GM19438 (cell line): ENCODE measurements around the gene REPS1.
A peak's percentile ranks its signal among the peaks of the same experiment; 100 is the strongest.
"Not testable (repeated sequence)": the region's sequence is repeated elsewhere in the genome, so short reads cannot be mapped to it uniquely, and the experiment has no call there.

Experiments
- ATAC-seq: cut with Tn5 transposase; IDR thresholded peaks from one replicate; pipeline ENCODE4 v1.9.1; 2021; ENCODE audit warnings: low read depth; ENCODE audit not compliant: unreplicated experiment

Gene REPS1

GRCh38 chr6:139006477-139006876 is 18.4 kb upstream of the REPS1 start:
- no peak for ATAC-seq

DNA sequence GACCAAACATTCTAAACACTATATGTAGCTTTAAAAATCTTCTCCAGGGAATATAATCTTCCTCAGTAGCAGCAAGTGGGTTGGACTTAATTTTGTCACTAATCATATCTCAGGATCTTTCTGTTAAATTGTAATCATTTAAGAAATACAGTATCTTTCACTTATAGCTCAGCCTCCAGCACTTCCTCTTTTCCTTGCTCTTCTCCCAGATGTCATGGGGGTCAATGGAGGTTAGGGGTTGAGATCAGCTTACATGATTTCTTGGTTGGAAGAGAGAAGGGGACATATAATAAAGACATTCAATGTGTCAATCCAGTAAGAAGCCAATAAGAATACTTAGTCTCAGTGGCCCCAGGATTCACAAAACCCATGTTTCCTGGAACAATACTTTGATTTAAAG is 15.7 kb upstream of the REPS1 start:
- ATAC-seq, result no peak

GRCh38 chr6:138999949-139000725 is 12.1 kb upstream of the REPS1 start:
- no peak for ATAC-seq

- no peak for ATAC-seq
Observed at GRCh38 chr6:138997136-138997535, 9.1 kb upstream of the REPS1 start.

GRCh38 chr6:138996524-138996923 is 8.5 kb upstream of the REPS1 start:
- ATAC-seq, result no peak

DNA sequence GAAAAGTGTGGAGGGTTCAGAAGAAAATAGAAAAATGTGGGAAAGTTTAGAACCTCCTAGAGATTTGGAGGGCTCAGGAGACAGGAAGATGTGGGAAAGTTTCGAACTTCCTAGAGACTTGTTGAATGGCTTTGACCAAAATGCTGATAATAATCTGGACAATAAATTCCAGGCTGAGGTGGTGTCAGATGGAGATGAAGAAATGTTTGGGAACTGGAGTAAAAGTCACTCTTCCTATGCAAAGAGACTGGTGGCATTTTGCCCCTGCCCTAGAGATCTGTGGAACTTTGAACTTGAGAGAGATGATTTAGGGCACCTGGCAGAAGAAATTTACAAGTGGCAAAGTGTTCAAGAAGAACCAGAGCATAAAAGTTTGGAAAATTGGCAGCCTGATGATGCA is 5.4 kb upstream of the REPS1 start:
- not testable (repeated sequence) for ATAC-seq

DNA sequence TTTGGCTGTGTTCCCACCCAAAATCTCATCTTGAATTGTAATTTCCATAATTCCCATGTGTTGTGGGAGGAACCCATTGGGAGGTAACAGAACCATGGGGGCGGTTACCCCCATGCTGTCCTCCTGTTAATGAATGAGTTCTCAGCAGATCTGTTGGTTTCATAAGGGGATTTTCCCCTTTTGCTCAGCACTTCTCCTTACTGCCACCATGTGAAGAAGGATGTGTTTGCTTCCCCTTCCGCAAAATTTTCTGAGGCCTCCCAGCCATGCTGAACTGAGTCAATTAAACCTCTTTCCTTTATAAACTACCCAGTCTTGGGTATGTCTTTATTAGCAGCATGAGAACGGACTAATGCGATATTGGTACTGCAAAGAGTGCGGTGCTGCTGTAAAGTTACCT is 4.9 kb upstream of the REPS1 start:
- ATAC-seq, result not testable (repeated sequence)

GRCh38 chr6:138991206-138991605 is 3.2 kb upstream of the REPS1 start:
- ATAC-seq, result no peak

DNA sequence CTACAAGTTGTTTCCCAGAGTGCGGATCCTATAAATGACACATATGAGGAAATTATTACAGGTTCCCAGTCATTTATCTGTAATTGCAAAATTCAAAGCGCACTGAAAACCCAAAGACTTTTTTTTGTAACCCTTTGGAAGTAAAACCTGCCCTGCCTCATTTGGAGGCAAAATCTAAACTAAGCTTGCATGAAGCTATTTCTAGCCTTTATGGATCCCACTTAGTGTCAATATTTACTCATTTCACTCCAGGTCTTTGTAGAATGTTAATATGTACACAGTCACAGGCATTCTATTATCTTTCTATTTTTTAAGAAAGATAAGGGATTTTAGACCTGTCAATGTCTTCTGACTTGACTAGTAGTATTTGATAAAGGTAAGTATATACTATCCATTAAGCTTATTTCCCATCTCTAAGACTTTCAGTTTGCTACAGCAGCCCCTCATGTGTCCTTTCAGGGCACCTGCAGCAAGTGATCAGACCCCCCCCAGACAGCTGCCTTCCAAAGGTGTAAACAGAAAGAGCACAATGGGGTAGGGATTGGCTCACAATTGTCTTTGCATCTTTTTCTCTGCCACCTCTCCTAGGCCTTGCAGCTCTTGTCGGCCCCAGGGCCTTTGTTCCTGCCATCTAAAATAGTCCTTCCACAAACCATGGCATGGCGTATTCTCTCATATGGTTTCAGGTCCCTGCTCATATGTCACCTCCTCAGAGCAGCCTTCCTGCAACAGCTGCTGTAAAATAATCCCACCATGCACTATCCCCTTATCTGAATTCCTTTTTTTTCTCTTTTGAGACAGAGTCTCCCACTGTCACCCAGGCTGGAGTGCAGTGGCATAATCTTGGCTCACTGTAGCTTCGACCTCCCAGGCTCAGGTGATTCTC is 1.3 kb upstream of the REPS1 start:
- ATAC-seq, result no peak

DNA sequence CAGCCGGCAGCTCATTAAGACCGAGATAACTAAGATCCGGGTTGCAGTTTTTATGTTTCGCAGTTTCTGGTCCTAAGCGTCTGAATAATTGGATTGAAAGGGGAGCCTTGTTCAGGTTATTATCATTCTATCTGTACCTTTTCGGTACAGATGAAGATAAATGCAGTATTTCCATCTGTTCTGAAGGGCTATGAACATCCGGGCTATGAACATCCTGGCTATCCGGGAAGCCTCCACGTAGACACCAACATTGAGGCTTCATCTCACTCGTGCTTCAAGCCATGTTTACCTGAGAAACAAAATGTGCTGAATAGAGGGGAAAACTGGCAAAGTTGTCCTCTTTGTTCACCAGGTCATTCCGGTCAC is 399 bp upstream of the REPS1 start:
- peak; percentile 11 for ATAC-seq

GRCh38 chr6:138987080-138987642 is 892 bp downstream of the REPS1 start:
- ATAC-seq, result peak; percentile 23

DNA sequence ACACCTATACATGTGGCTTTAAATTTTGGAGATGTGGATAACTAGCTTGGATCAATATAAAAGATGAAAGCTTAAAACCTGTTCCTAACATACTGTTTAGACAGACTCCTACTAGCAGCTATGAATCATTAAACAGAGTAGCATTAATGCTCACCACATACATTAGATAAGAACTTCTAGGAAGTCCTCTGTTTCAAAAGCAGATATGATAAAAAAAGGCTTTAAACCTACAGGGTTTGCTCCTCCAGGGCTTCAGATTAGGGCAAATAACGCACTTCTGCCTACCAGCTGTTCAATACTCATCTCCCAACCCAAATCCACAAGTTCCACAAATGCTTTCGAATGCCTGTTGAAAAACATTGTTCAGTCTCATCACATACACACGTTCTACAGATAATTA is 1.5 kb downstream of the REPS1 start:
- ATAC-seq, result no peak

DNA sequence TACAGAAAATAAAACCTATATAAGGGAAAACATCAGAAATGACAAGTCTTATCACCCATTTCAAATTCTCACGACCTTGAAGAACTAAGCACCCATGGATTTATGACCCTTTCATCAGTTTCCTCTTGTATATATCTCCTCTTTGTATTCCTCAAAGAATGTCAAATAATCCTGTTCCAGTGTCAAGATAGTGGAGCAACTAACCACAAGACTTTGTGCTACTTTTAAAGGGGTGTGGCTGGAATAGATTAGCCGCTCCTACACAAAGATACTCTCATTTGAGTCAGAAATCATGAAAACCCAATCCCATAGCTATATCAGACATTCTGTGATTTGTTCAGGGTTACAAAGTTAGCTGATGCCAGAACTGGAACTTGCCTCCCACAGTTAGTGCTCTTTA is 6.6 kb downstream of the REPS1 start:
- ATAC-seq, result no peak

DNA sequence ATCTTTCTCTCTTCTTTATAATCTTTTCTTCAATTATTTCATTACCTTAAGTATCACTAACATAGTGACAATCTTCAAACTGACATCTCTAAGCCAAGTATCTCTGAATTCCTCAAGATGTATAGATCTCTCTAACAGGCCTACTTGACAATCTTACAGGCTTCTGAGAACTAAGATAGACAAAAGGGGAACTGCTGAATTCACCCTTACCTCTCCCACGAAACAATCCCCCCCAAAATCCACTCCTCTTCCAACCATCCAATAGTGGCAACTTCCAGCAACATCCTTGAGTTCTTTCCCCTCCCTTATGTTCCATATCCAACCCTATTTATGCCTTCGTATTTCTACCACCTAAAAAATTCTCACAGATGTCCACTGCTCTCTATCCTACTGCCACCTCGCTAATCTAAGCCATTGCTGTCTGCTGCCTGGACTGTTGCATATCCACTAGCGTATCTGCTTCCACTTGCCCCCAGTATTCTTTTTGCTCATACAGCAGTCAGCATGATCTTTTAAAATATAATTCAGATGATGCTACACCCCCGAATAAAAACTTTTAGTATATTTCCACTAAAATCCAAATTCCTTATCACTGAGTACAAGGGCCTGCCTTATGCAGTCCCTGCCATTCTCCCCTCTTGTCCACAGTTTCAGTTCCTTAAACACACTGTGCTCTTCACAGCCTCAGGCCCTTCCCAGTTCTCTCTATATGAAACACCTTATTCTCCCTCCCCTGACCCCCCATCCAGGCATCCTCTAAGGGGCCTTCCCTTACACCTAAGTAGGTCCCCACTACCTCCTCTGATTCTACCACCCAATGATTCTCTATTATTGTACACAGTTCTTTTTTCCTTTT is 8.0 kb downstream of the REPS1 start:
- no peak for ATAC-seq

DNA sequence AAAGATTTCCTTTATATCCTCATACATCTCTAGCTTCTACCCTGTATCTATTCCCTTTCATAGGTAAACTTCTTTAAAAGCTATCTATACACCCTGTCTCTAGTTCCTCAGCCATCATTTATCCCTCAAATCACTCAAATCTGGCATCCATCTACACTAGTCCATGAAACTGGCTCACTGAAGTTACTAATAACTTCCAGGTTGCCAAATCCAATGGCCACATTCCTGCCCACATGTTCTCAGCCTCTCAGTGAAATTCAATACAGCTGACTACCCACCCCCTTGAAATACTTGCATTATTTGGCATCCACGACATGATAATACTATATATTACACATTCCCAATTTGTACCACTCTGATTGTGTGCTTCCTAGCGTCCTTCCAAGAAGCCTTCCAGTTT is 8.7 kb downstream of the REPS1 start:
- no peak for ATAC-seq

DNA sequence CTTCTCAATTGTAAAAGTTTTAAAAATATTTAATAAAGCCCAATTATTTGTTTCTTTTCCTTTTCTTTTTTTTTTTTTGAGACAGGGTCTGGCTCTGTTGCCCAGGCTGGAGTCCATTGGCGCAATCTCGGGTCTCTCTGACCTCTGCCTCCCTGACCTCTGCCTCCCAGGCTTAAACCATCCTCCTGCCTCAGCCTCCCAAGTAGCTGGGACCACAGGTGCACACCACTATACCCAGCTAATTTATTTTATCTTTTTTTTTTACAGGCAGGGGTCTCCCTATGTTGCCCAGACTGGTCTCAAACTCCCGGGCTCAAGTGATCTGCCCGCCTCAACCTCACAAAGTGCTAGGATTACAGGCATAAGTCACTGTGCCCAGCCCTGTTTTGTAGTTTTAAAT is 9.8 kb downstream of the REPS1 start:
- no peak for ATAC-seq

DNA sequence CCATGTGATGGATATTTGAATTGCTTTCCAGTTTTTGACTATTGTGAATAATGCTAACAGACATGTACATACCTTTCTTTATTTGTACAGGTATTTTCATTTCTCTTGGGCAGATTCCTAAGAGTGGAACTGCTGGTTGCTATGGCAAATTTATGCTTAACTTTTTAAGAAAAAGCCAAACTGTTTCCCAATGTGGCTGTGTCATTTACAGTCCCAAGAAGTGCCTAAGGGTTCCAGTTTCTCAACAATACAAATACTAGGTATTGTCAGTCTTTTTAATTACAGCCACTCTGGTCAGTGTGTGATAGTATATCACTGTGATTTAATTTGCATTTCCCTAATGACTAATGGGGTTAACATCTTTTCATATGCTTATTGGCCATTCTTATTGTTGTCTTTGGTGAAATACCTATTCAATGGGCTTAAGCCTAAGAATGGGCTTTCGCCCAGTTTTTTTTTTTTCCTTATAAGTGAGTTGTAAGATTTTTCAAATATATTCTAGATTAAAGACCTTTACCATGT is 10.3 kb downstream of the REPS1 start:
- no peak for ATAC-seq

DNA sequence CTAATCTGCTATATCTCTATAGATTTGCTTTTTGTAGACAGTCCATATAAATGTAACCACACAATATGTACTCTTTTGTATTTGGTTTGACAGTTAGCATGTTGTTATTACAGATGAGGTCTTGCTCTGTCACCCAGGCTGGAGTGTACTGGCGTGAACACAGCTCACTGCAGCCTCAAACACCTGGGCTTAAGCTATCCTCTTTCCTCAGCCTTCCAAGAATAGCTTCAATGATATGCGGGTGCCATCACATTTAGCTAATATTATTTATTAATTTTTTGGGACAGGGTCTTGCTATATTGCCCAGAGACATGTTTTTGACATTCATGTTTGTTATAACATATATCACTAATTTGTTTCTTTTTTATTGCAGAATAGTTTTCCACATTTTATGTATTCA is 10.8 kb downstream of the REPS1 start:
- no peak for ATAC-seq

- ATAC-seq, result no peak
Observed at GRCh38 chr6:138975815-138976214, 12.2 kb downstream of the REPS1 start.

- ATAC-seq, result no peak
Observed at GRCh38 chr6:138973466-138974153, 14.4 kb downstream of the REPS1 start.
